ENCODE measurements around the gene EFNA2.

GRCh38 chr19:1249298-1249989 is 36.2 kb upstream of the EFNA2 start:
- no peak for TF ChIP-seq CTCF (IDR thresholded peaks at IDR 0.05)
- TF ChIP-seq POLR2A (IDR thresholded peaks at IDR 0.05): peak in 1 of 2 donors; percentile 89
